ENCODE measurements around the gene LRRC4B. TPM values are rescaled to one million over a fixed set of nuclear protein-coding genes. Genes with fewer than 3 reads are reported as not detected.

The LRRC4B gene
- total and polyA plus RNA-seq, 2 experiments from 2014 or later, result 2.1 to 6.0 TPM

DNA sequence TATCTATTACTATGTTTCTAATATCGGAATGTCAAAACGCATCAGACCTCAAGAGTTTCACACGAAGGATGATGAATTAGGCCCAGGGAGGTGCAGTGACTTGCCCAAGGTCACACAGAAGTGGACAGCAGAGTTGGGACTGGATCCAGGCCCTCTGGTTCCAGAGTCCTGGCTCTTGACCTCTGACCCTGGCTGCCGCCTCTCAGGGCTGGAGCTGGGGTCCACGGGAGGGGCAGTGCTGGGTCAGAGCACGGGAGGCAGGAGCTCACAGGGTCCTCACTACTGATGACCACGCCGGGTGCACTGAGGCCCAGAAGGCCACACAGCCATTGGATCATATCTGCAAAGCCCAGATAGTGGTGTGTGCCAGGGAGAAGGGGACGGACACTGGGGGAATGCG is 45.4 kb downstream of the LRRC4B start:
- Histone ChIP-seq H3K9me2 (replicated peaks; ENCODE audit: insufficient read depth) (no peaks in the 10 kb centered on the region), H3K27ac (no peak overlapping the region), H3K4me3 (no peak overlapping the region), H3K4me2 (no peak overlapping the region), H3K4me1 (ENCODE audit: insufficient read depth) (no peaks in the 10 kb centered on the region), H3K9me3 (ENCODE audit: low read depth) (no peaks in the 10 kb centered on the region), H3K36me3 (replicated peaks; ENCODE audit: insufficient read depth, low read depth) (no peaks in the 10 kb centered on the region), H3K79me2 (no peaks in the 10 kb centered on the region), H4K20me1 (ENCODE audit: insufficient read depth, poor library complexity, severe bottlenecking) (no peaks in the 10 kb centered on the region), H2AFZ (no peak overlapping the region), H3K27me3 (no peaks in the 10 kb centered on the region)
- DNase-seq (ENCODE audit: low spot score), result no peak
- 89% methylated on average over 10 of the region's 10 CpGs for WGBS (ENCODE audit: low lambda C conversion rate, missing lambda C conversion rate)
- TF ChIP-seq EZH2phosphoT487 (IDR thresholded peaks at IDR 0.05; ENCODE audit: low read depth, severe bottlenecking, unreplicated experiment), result no peak
- TF ChIP-seq, protein P1, sequence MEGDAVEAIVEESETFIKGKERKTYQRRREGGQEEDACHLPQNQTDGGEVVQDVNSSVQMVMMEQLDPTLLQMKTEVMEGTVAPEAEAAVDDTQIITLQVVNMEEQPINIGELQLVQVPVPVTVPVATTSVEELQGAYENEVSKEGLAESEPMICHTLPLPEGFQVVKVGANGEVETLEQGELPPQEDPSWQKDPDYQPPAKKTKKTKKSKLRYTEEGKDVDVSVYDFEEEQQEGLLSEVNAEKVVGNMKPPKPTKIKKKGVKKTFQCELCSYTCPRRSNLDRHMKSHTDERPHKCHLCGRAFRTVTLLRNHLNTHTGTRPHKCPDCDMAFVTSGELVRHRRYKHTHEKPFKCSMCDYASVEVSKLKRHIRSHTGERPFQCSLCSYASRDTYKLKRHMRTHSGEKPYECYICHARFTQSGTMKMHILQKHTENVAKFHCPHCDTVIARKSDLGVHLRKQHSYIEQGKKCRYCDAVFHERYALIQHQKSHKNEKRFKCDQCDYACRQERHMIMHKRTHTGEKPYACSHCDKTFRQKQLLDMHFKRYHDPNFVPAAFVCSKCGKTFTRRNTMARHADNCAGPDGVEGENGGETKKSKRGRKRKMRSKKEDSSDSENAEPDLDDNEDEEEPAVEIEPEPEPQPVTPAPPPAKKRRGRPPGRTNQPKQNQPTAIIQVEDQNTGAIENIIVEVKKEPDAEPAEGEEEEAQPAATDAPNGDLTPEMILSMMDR (IDR thresholded peaks at IDR 0.05; ENCODE audit: poor library complexity), result no peak
- TF ChIP-seq EZH2 (IDR thresholded peaks at IDR 0.05; ENCODE audit: borderline replicate concordance), result no peak

DNA sequence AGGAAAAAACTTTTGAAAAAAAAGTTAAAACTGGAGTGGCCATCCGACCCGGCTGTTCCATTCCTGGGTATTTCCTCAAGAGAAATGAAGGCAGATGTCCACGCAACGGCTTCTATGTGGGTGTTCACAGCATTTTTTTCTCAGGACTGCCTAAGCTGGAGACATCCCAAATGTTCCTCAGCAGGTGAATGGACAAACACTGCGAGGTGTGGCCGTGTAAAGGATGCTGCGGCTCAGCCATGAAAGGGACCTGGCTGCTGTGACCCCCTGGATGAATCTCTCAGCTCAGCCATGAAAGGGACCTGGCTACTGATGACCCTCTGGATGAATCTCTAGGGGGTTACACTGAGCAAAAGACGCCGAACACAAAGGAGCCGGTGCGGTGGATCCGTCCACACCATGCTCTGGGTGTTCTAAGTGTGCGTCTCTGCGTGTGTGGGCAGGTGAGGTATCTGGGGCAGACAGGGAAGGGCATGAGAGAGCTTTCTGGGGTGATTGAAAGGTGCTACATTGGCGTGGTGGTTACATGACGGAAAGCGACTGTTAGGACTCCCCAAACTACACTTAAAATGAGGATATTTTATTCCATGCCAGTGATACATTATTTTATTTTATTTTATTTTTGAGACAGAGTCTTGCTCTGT is 47.3 kb downstream of the LRRC4B start:
- TF ChIP-seq, protein P1 (IDR thresholded peaks at IDR 0.05; ENCODE audit: poor library complexity), result no peak
- TF ChIP-seq EZH2 (IDR thresholded peaks at IDR 0.05; ENCODE audit: borderline replicate concordance) (no peak), EZH2phosphoT487 (IDR thresholded peaks at IDR 0.05; ENCODE audit: low read depth, severe bottlenecking, unreplicated experiment) (no peak)
- Histone ChIP-seq H3K4me1 (ENCODE audit: insufficient read depth) (no peaks in the 10 kb centered on the region), H3K79me2 (no peaks in the 10 kb centered on the region), H3K27me3 (no peaks in the 10 kb centered on the region), H3K9me2 (replicated peaks; ENCODE audit: insufficient read depth) (no peaks in the 10 kb centered on the region), H3K4me3 (no peak overlapping the region), H3K9me3 (ENCODE audit: low read depth) (no peaks in the 10 kb centered on the region), H3K4me2 (no peak overlapping the region), H3K27ac (no peak overlapping the region), H4K20me1 (ENCODE audit: insufficient read depth, poor library complexity, severe bottlenecking) (no peaks in the 10 kb centered on the region), H2AFZ (no peak overlapping the region), H3K36me3 (replicated peaks; ENCODE audit: insufficient read depth, low read depth) (no peaks in the 10 kb centered on the region)
- DNase-seq (ENCODE audit: low spot score), result no peak
- 92% methylated on average over 17 of the region's 17 CpGs for WGBS (ENCODE audit: low lambda C conversion rate, missing lambda C conversion rate)

- DNase-seq (ENCODE audit: low spot score), result no peak
- H4K20me1 ChIP-seq (ENCODE audit: insufficient read depth, poor library complexity, severe bottlenecking), result no peaks in the 10 kb centered on the region
- WGBS (ENCODE audit: low lambda C conversion rate, missing lambda C conversion rate), result 97% methylated on average over 40 of the region's 40 CpGs
- H3K27ac ChIP-seq, result no peak overlapping the region
- TF ChIP-seq EZH2 (IDR thresholded peaks at IDR 0.05; ENCODE audit: borderline replicate concordance), result no peak
- TF ChIP-seq, protein P1 (IDR thresholded peaks at IDR 0.05; ENCODE audit: poor library complexity), result no peak
- no peak for TF ChIP-seq EZH2phosphoT487 (IDR thresholded peaks at IDR 0.05; ENCODE audit: low read depth, severe bottlenecking, unreplicated experiment)
- no peak overlapping the region for H2AFZ ChIP-seq
- H3K4me1 ChIP-seq (ENCODE audit: insufficient read depth), result no peaks in the 10 kb centered on the region
- no peaks in the 10 kb centered on the region for H3K36me3 ChIP-seq (replicated peaks; ENCODE audit: insufficient read depth, low read depth)
- no peaks in the 10 kb centered on the region for H3K9me3 ChIP-seq (ENCODE audit: low read depth)
- H3K79me2 ChIP-seq, result no peaks in the 10 kb centered on the region
- no peaks in the 10 kb centered on the region for H3K9me2 ChIP-seq (replicated peaks; ENCODE audit: insufficient read depth)
- H3K4me2 ChIP-seq, result no peak overlapping the region
- H3K27me3 ChIP-seq, result no peaks in the 10 kb centered on the region
- H3K4me3 ChIP-seq, result no peak overlapping the region
Measured at GRCh38 chr19:50519006-50519575, 49.1 kb downstream of the LRRC4B start.

Measured in hepatocyte (in vitro differentiated cells).